ENCODE results near the gene TSC22D1. TPM values are rescaled to one million over a fixed set of nuclear protein-coding genes. Genes with fewer than 3 reads are reported as not detected.

TSC22D1 gene
- total RNA-seq, 1 donor from 2014 or later: 153 TPM

DNA sequence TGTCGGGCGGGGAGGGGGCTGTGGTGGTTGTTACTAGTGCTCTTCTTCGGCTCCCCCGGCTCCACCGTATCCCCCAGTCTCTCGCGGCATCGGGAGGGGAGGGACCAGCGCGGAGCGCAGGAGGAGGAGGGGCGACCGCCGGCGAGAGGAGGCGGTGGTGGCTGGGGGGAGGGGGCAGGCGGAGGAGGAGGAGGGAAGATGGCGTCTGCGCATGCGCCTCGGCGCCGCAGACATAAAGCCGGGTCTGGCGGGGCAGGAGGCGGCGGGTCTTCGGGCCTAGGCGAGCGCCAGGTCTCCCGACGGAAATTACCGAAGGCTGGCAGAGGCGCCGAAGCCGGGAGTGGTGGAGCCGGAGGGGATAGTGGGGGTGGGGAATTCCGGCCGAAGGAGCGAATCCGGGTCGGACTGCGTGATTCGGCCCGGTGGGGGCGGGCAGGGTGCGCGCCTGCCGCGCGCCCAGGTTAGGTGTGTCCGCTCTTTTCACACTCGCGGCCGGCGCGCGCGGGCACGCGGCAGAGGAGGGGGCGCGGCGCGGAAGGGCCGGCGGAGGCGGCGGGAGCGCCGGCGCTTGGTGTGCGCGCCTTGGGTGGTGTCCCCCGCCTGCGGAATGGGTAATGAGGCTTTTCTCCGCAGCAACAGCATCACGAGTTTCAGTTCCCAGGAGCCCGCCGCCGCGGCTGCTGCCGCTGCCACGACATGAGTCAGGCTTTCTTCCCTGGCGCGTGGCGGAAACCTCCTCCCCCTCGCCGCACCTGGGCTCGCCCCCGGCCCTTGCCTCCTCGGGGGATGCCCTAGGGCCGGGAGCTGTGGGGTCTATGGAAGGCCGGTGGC is 1.3 kb upstream of the TSC22D1 start:
- Mint-ChIP-seq H3K9me3 (ENCODE audit: low read depth) (no peaks in the 10 kb centered on the region), H3K27ac (peak overlapping the region; percentile 97), H3K27me3 (no peaks in the 10 kb centered on the region), H3K36me3 (ENCODE audit: insufficient read depth) (peaks cover 8% of the 10 kb centered on the region), H3K4me3 (ENCODE audit: low read depth) (peak overlapping the region; percentile 88), H3K4me1 (ENCODE audit: low read depth) (peaks cover 47% of the 10 kb centered on the region)
- peak; percentile 98 for DNase-seq (ENCODE audit: low spot score, unreplicated experiment)
- TF ChIP-seq, protein P1, sequence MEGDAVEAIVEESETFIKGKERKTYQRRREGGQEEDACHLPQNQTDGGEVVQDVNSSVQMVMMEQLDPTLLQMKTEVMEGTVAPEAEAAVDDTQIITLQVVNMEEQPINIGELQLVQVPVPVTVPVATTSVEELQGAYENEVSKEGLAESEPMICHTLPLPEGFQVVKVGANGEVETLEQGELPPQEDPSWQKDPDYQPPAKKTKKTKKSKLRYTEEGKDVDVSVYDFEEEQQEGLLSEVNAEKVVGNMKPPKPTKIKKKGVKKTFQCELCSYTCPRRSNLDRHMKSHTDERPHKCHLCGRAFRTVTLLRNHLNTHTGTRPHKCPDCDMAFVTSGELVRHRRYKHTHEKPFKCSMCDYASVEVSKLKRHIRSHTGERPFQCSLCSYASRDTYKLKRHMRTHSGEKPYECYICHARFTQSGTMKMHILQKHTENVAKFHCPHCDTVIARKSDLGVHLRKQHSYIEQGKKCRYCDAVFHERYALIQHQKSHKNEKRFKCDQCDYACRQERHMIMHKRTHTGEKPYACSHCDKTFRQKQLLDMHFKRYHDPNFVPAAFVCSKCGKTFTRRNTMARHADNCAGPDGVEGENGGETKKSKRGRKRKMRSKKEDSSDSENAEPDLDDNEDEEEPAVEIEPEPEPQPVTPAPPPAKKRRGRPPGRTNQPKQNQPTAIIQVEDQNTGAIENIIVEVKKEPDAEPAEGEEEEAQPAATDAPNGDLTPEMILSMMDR (IDR thresholded peaks at IDR 0.05; ENCODE audit: unreplicated experiment): no peak

DNA sequence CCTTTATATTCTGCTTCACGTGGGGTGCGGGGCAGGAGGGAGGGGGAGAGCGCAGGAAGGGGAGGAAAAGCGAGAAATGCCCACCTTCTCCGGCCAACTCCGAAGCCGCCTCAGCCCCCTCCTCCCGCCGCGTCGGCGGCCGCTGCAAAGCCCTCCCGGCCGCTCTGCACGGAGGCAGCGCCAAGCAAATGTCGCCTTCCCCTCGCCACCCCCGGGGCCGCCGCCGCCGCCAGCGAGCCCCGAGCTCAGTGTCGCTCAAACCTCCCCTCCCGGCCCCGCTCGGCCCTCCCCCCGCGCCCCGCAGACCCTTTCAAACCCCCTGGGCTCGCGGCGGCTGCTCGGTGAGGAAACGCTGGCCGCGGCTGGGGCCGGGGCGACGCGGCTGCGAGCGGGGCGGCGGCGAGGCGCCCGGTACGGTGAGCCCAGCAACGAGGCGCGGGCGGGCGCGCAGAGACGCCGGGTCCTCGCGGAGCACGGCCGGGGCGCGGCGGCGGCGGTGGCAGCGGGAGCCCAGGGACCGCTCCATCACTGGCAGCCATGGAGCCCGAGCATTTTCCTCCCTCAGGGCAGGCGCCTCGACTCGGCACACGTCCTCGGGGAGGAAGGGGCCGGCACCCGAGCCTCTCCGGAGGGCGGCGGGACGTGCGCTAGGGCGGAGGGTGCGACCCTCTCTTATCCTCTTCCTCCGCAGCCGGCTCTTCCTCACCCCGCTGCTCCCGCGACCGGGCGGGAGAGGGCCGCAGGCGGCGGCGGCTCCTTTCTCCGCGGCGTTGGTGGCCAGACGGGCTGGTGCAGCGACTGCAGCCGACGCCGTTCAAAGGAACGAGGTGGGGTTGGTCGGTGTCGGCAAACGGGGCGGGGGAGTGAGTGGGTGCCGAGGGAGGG is 463 bp upstream of the TSC22D1 start:
- DNase-seq (ENCODE audit: low spot score, unreplicated experiment): no peak
- peak overlapping the region; percentile 96 for H3K4me3 Mint-ChIP-seq (ENCODE audit: low read depth)
- TF ChIP-seq, protein P1 (IDR thresholded peaks at IDR 0.05; ENCODE audit: unreplicated experiment): no peak
- peaks cover 54% of the 10 kb centered on the region for H3K4me1 Mint-ChIP-seq (ENCODE audit: low read depth)
- H3K36me3 Mint-ChIP-seq (ENCODE audit: insufficient read depth): peaks cover 10% of the 10 kb centered on the region
- H3K27ac Mint-ChIP-seq: peak overlapping the region; percentile 93
- no peaks in the 10 kb centered on the region for H3K27me3 Mint-ChIP-seq
- no peaks in the 10 kb centered on the region for H3K9me3 Mint-ChIP-seq (ENCODE audit: low read depth)

DNA sequence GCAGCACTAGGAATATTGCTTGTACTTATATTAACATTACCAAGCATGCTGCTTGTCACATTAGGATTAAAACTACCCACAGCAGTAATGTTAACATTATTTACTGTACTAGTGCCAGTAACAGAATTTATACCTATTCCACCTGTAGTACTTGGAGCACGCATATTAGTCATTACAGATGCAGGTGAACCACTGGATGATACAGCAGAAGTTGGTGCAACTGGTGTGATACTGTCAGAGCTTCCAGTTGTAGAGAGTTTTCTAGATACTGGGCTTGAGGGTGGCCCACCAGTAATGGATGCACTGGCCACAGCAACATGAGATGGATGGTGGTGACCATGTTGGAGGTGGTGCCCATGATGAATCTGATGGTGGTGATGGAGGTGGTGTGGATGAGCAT is 1.1 kb downstream of the TSC22D1 start:
- TF ChIP-seq, protein P1 (IDR thresholded peaks at IDR 0.05; ENCODE audit: unreplicated experiment): no peak
- H3K36me3 Mint-ChIP-seq (ENCODE audit: insufficient read depth): peaks cover 10% of the 10 kb centered on the region
- peaks cover 54% of the 10 kb centered on the region for H3K4me1 Mint-ChIP-seq (ENCODE audit: low read depth)
- H3K27me3 Mint-ChIP-seq: no peaks in the 10 kb centered on the region
- peak overlapping the region; percentile 96 for H3K4me3 Mint-ChIP-seq (ENCODE audit: low read depth)
- no peaks in the 10 kb centered on the region for H3K9me3 Mint-ChIP-seq (ENCODE audit: low read depth)
- DNase-seq (ENCODE audit: low spot score, unreplicated experiment): no peak
- H3K27ac Mint-ChIP-seq: no peak overlapping the region

DNA sequence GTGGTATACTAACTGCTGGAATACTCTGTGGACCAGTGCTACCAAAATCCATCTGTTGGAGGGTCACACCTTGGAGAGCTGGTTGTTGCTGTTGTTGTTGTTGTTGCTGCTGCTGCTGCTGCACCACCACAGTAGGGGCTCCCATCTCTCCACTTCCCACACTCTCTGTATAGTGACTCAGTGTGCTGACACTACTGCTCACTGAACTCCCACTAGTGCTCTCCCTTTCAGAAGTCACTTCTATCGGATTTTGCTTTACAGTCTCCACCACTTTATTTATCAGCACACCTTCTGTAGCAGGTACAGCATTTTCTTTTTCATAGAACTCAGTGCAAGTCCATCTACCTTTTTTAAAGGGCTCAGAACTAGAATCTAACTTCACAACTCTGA is 1.7 kb downstream of the TSC22D1 start:
- TF ChIP-seq, protein P1 (IDR thresholded peaks at IDR 0.05; ENCODE audit: unreplicated experiment): no peak
- Mint-ChIP-seq H3K27ac (no peak overlapping the region), H3K4me3 (ENCODE audit: low read depth) (peak overlapping the region; percentile 96), H3K9me3 (ENCODE audit: low read depth) (no peaks in the 10 kb centered on the region), H3K27me3 (no peaks in the 10 kb centered on the region), H3K4me1 (ENCODE audit: low read depth) (peaks cover 54% of the 10 kb centered on the region), H3K36me3 (ENCODE audit: insufficient read depth) (peaks cover 12% of the 10 kb centered on the region)
- DNase-seq (ENCODE audit: low spot score, unreplicated experiment): no peak

DNA sequence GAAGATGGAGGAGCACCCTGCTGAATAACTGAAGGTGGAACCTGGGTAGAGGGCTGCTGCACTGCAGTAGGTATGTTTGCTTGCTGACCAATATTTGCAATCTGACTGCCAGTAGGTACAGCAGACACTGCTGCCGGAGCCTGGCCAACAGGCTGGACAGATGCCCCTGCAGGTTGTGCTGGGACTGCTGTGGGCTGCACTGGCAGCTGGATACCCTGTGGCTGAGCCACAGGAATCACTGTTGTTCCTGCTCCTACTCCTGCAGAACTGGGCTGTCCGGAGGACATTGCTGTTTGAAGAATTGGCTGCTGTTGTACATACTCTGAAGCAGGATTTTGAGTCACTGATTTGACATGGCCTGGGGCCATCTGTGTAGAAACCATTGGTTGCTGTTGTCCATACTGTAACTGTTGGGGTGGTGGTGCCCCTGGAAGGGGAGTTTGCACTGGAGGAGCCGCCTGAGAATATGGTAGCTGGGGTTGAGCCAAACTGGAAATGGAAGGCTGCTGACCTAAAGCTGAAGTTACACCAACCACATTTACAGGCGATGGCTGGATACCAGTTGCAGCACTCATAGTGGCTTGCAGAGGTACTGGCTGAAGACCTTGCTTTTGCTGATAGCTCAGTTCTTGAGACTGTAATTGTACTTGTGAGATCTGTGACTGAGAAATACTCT is 2.2 kb downstream of the TSC22D1 start:
- TF ChIP-seq, protein P1 (IDR thresholded peaks at IDR 0.05; ENCODE audit: unreplicated experiment): peak; percentile 52
- Mint-ChIP-seq H3K4me1 (ENCODE audit: low read depth) (peaks cover 53% of the 10 kb centered on the region), H3K27me3 (no peaks in the 10 kb centered on the region), H3K27ac (no peak overlapping the region), H3K36me3 (ENCODE audit: insufficient read depth) (peaks cover 12% of the 10 kb centered on the region), H3K9me3 (ENCODE audit: low read depth) (no peaks in the 10 kb centered on the region), H3K4me3 (ENCODE audit: low read depth) (peak overlapping the region; percentile 96)
- DNase-seq (ENCODE audit: low spot score, unreplicated experiment): no peak

All from progenitor cell of endocrine pancreas (in vitro differentiated cells).